Measurements from ENCODE around the gene SYP. TPM values are rescaled to one million over a fixed set of nuclear protein-coding genes. Genes with fewer than 3 reads are reported as not detected.
"Not testable (repeated sequence)": the region's sequence is repeated elsewhere in the genome, so short reads cannot be mapped to it uniquely, and the experiment has no call there.

The SYP gene
- total RNA-seq, 1 donor = 0.36 TPM

DNA sequence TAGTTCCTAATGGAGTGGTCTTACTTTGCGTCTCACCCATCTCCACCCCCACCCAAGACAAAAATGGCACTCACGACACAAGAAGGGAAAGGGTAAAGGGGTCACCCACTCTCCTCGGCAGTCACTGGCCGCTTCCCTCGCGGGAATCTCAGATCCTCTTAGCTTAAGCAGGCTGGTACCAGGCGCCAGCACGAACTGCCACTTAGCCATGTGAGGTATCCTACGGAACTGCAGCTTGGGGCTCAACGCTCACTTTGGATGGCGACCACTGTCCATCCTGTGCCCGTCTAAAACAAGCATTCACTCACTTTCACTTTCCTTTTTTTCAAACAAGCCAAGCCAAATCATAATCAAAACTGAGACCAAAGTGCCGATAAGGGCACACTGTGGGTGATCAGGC lies 52.1 kb downstream of the SYP start:
- Histone ChIP-seq H3K4me2 (ENCODE audit: insufficient read depth, low read length) (no peak overlapping the region), H3K4me3 (ENCODE audit: insufficient read depth, low read length) (no peak overlapping the region), H3K4me1 (ENCODE audit: insufficient read depth, low read length) (no peaks in the 10 kb centered on the region), H3K79me2 (ENCODE audit: insufficient read depth, low read length) (no peaks in the 10 kb centered on the region), H3K9me3 (ENCODE audit: low read depth, low read length) (no peaks in the 10 kb centered on the region), H3K27me3 (ENCODE audit: insufficient read depth, low read length) (no peaks in the 10 kb centered on the region), H3K36me3 (ENCODE audit: insufficient read depth, low read length) (no peaks in the 10 kb centered on the region), H3K27ac (ENCODE audit: low read depth, low read length) (no peak overlapping the region), H2AFZ (ENCODE audit: low read length) (no peak overlapping the region), H4K20me1 (ENCODE audit: insufficient read depth, low read length) (no peaks in the 10 kb centered on the region)
- TF ChIP-seq, protein P1, sequence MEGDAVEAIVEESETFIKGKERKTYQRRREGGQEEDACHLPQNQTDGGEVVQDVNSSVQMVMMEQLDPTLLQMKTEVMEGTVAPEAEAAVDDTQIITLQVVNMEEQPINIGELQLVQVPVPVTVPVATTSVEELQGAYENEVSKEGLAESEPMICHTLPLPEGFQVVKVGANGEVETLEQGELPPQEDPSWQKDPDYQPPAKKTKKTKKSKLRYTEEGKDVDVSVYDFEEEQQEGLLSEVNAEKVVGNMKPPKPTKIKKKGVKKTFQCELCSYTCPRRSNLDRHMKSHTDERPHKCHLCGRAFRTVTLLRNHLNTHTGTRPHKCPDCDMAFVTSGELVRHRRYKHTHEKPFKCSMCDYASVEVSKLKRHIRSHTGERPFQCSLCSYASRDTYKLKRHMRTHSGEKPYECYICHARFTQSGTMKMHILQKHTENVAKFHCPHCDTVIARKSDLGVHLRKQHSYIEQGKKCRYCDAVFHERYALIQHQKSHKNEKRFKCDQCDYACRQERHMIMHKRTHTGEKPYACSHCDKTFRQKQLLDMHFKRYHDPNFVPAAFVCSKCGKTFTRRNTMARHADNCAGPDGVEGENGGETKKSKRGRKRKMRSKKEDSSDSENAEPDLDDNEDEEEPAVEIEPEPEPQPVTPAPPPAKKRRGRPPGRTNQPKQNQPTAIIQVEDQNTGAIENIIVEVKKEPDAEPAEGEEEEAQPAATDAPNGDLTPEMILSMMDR (IDR thresholded peaks at IDR 0.05; ENCODE audit: extremely low read depth, low read depth, low read length) = no peak
- no peak for DNase-seq (ENCODE audit: insufficient read length, low spot score, missing footprints)

- H3K4me1 ChIP-seq (ENCODE audit: insufficient read depth, low read length) = no peaks in the 10 kb centered on the region
- no peaks in the 10 kb centered on the region for H3K9me3 ChIP-seq (ENCODE audit: low read depth, low read length)
- no peak overlapping the region for H3K4me3 ChIP-seq (ENCODE audit: insufficient read depth, low read length)
- H4K20me1 ChIP-seq (ENCODE audit: insufficient read depth, low read length) = no peaks in the 10 kb centered on the region
- no peak overlapping the region for H3K27ac ChIP-seq (ENCODE audit: low read depth, low read length)
- H3K79me2 ChIP-seq (ENCODE audit: insufficient read depth, low read length) = no peaks in the 10 kb centered on the region
- TF ChIP-seq, protein P1 (IDR thresholded peaks at IDR 0.05; ENCODE audit: extremely low read depth, low read depth, low read length) = no peak
- no peaks in the 10 kb centered on the region for H3K36me3 ChIP-seq (ENCODE audit: insufficient read depth, low read length)
- no peak overlapping the region for H2AFZ ChIP-seq (ENCODE audit: low read length)
- no peak overlapping the region for H3K4me2 ChIP-seq (ENCODE audit: insufficient read depth, low read length)
- no peaks in the 10 kb centered on the region for H3K27me3 ChIP-seq (ENCODE audit: insufficient read depth, low read length)
- DNase-seq (ENCODE audit: insufficient read length, low spot score, missing footprints) = no peak
Observed at GRCh38 chrX:49147282-49147681, 52.7 kb downstream of the SYP start.

GRCh38 chrX:49143154-49143553 lies 56.8 kb downstream of the SYP start:
- H4K20me1 ChIP-seq (ENCODE audit: insufficient read depth, low read length); H3K4me1 ChIP-seq (ENCODE audit: insufficient read depth, low read length); DNase-seq (ENCODE audit: insufficient read length, low spot score, missing footprints); H3K27ac ChIP-seq (ENCODE audit: low read depth, low read length); H3K79me2 ChIP-seq (ENCODE audit: insufficient read depth, low read length); H3K27me3 ChIP-seq (ENCODE audit: insufficient read depth, low read length); H3K9me3 ChIP-seq (ENCODE audit: low read depth, low read length); H2AFZ ChIP-seq (ENCODE audit: low read length); H3K4me2 ChIP-seq (ENCODE audit: insufficient read depth, low read length); H3K36me3 ChIP-seq (ENCODE audit: insufficient read depth, low read length); H3K4me3 ChIP-seq (ENCODE audit: insufficient read depth, low read length): not testable (repeated sequence)

DNA sequence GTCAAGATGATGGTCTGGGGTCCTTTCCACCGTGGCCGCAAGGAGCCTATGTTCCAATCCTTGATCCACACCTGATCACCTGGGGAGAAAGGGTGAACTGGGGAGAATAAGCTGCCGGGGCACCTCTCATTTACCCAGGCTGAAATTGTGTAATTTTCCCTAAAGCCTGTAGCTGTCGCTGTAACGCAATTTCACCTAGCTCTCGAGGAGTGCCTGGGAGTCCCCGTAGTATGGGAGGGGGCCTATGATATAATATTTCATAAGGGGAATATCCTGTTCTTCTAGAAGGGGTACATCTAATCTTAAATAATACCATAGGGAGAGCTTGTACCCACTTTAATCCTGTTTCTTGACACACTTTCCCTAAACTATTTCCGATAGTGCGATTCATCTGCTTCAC lies 57.7 kb downstream of the SYP start:
- not testable (repeated sequence) for H3K79me2 ChIP-seq (ENCODE audit: insufficient read depth, low read length); H3K9me3 ChIP-seq (ENCODE audit: low read depth, low read length); H3K36me3 ChIP-seq (ENCODE audit: insufficient read depth, low read length); DNase-seq (ENCODE audit: insufficient read length, low spot score, missing footprints); H3K27ac ChIP-seq (ENCODE audit: low read depth, low read length); H3K4me3 ChIP-seq (ENCODE audit: insufficient read depth, low read length); H3K4me1 ChIP-seq (ENCODE audit: insufficient read depth, low read length); H2AFZ ChIP-seq (ENCODE audit: low read length); H3K27me3 ChIP-seq (ENCODE audit: insufficient read depth, low read length); H3K4me2 ChIP-seq (ENCODE audit: insufficient read depth, low read length); H4K20me1 ChIP-seq (ENCODE audit: insufficient read depth, low read length)
- TF ChIP-seq, protein P1 (IDR thresholded peaks at IDR 0.05; ENCODE audit: extremely low read depth, low read depth, low read length) = peak; percentile 42
